K562 (cell line): ENCODE data around the gene NBEA. TPM values are rescaled to one million over a fixed set of nuclear protein-coding genes. Genes with fewer than 3 reads are reported as not detected.

Experiments used
- ATAC-seq: fragments of 200-7000 bp; cut with Tn5 transposase; 3 replicates; pipeline ENCODE4 v1.9.1; 2020; ENCODE audit warnings: moderate library complexity
- BruUV-seq: library from RNA; stranded (reverse); fragments of 400-500 nt; replicated peaks from 2 replicates; lab custom pipeline; 2021; lab: Mats Ljungman, UMichigan
- CTCF ChIA-PET: fragments of 300-600 bp; formaldehyde crosslinking; extraction: SDS; loops from one replicate; lab custom pipeline; 2021; ENCODE audit warnings: low intra/inter-chr PET ratio; lab: Yijun Ruan, JAX
- POLR2A ChIA-PET: fragments of 300-600, 350-650 bp; sonication (Branson Sonifier 250); formaldehyde crosslinking; extraction: SDS; loops from one replicate; lab custom pipeline; 2021; ENCODE audit warnings: antibody characterized with exemption, inconsistent platforms; lab: Yijun Ruan, JAX
- DNase-seq, 4 experiments: peaks; one replicate each; pipeline versions ENCODE4 v3.0.0 to v3.0.0-alpha.2; 2011 to 2018; ENCODE audit warnings: low spot score in 3 of 4, mixed read lengths in 3 of 4; ENCODE audit errors: extremely low read depth in 1 of 4
- FAIRE-seq: peaks from 2 replicates; lab custom pipeline; 2011; peaks lifted over from hg19 to GRCh38; lab: Jason Lieb, UNC
- H2AFZ ChIP-seq: 2 replicates; pipeline ENCODE4 v1.6.0; 2011; ENCODE audit warnings: low read depth, low read length, control low read depth, inconsistent platforms
- H3K27ac ChIP-seq: fragments of 200-600 bp; 3 replicates; pipeline ENCODE4 v1.8.0; 2011; ENCODE audit warnings: low read depth, mild to moderate bottlenecking, control low read depth, inconsistent platforms, low read length, moderate library complexity, mixed read lengths; ENCODE audit errors: extremely low read depth
- H3K27me3 ChIP-seq, 2 experiments: fragments of 300-600 bp in 1 of 2; 2 replicates in 1 of 2; 3 replicates in 1 of 2; pipeline versions ENCODE4 v1.6.0 to v1.8.0; 2011; ENCODE audit warnings: inconsistent platforms in 2 of 2, low read length in 2 of 2, mild to moderate bottlenecking in 1 of 2, mixed read lengths in 1 of 2, moderate library complexity in 1 of 2; ENCODE audit not compliant: control insufficient read depth in 2 of 2, insufficient read depth in 2 of 2
- H3K36me3 ChIP-seq: fragments of 300-600 bp; 3 replicates; pipeline ENCODE4 v1.8.0; 2011; ENCODE audit warnings: mild to moderate bottlenecking, low read length, inconsistent platforms; ENCODE audit not compliant: control insufficient read depth, insufficient read depth
- H3K4me1 ChIP-seq, 2 experiments: fragments of 200-600 bp in 1 of 2; replicated peaks in 1 of 2; 2 replicates in 1 of 2; 3 replicates in 1 of 2; pipeline versions ENCODE4 v1.5.1 to v1.8.0; 2011; ENCODE audit warnings: inconsistent platforms in 2 of 2, low read length in 2 of 2, mild to moderate bottlenecking in 1 of 2, mixed read lengths in 1 of 2, moderate library complexity in 1 of 2; ENCODE audit not compliant: control insufficient read depth in 2 of 2, insufficient read depth in 2 of 2
- H3K4me2 ChIP-seq: 2 replicates; pipeline ENCODE4 v1.6.1; 2011; ENCODE audit warnings: low read length, control low read depth, inconsistent platforms, mixed read lengths; ENCODE audit not compliant: insufficient read depth
- H3K4me3 ChIP-seq: fragments of 200-600 bp; sonication (generic), shearing (Covaris generic); 2 replicates; pipeline ENCODE4 v1.5.1; 2016; ENCODE audit warnings: control low read depth, inconsistent platforms
- H3K79me2 ChIP-seq: fragments of 200-600 bp; 3 replicates; pipeline ENCODE4 v1.8.0; 2011; ENCODE audit warnings: low read length, inconsistent platforms; ENCODE audit not compliant: control insufficient read depth, insufficient read depth
- H3K9ac ChIP-seq, 2 experiments: 2 replicates each; pipeline versions ENCODE4 v1.6.0 to v1.6.1; 2011; ENCODE audit warnings: low read depth in 2 of 2, low read length in 2 of 2, control low read depth in 1 of 2, inconsistent platforms in 1 of 2, mild to moderate bottlenecking in 1 of 2, mixed read lengths in 1 of 2; ENCODE audit not compliant: insufficient read depth in 1 of 2
- H3K9me1 ChIP-seq: one replicate; pipeline ENCODE4 v1.6.0; 2011; ENCODE audit warnings: inconsistent platforms, mild to moderate bottlenecking, low read length, moderate library complexity; ENCODE audit not compliant: control insufficient read depth, insufficient read depth
- H3K9me3 ChIP-seq: replicated peaks from 2 replicates; pipeline ENCODE4 v1.5.1; 2011; ENCODE audit warnings: low read depth, low read length, inconsistent platforms; ENCODE audit not compliant: control insufficient read depth, insufficient read depth
- H4K20me1 ChIP-seq: replicated peaks from 2 replicates; pipeline ENCODE4 v1.6.1; 2011; ENCODE audit warnings: low read length, inconsistent platforms, mixed read lengths; ENCODE audit not compliant: control insufficient read depth, insufficient read depth
- CCAR2 ChIP-seq: fragments of 200-400 bp; formaldehyde crosslinking; IDR thresholded peaks from 2 replicates; pipeline ENCODE4 v1.6.1; 2017; ENCODE audit warnings: mild to moderate bottlenecking, low read depth, low read length
- CEBPZ ChIP-seq: fragments of 150-350 bp; IDR thresholded peaks from 2 replicates; pipeline ENCODE4 v1.6.1; 2014; ENCODE audit warnings: low read depth, mild to moderate bottlenecking, low read length, borderline replicate concordance
- E2F4 ChIP-seq: sonication (generic); formaldehyde crosslinking; IDR thresholded peaks from 2 replicates; pipeline ENCODE4 v1.8.0; 2022; ENCODE audit warnings: mild to moderate bottlenecking, low read depth, missing genetic modification reagents
- EHMT2 ChIP-seq: fragments of 450-650 bp; IDR thresholded peaks from 2 replicates; pipeline ENCODE4 v1.6.1; 2018; ENCODE audit warnings: antibody characterized with exemption
- MEF2A ChIP-seq: IDR thresholded peaks from 2 replicates; pipeline ENCODE4 v1.6.1; 2011; ENCODE audit warnings: low read depth, mild to moderate bottlenecking, low read length, moderate library complexity; ENCODE audit not compliant: control insufficient read depth
- PTBP1 ChIP-seq: fragments of 200-400 bp; formaldehyde crosslinking; IDR thresholded peaks from 2 replicates; pipeline ENCODE4 v1.6.1; 2017; ENCODE audit warnings: low read depth, low read length
- SUPT5H ChIP-seq: fragments of 450-650 bp; IDR thresholded peaks from 2 replicates; pipeline ENCODE4 v1.6.1; 2016
- ZNF134 ChIP-seq: fragments of 250-450 bp; sonication (Bioruptor Pico); conservative IDR thresholded peaks from 2 replicates; pipeline ENCODE4 v1.4.0; 2020
- ZNF589 ChIP-seq: fragments of 200-800 bp; sonication (Bioruptor generic); IDR thresholded peaks from 2 replicates; pipeline ENCODE4 v1.6.1; 2016; ENCODE audit warnings: low read depth, missing genetic modification characterization, missing compliant biosample characterization
- in situ Hi-C: fragments of 300-500 bp; cut with MboI; formaldehyde crosslinking; loops from 4 replicates; pipeline ENCODE4 v1.15.0; 2018; ENCODE audit warnings: inconsistent platforms, mixed read lengths
- intact Hi-C: fragments of 100-400 bp; cut with micrococcal nuclease; formaldehyde crosslinking; loops from 2 replicates; pipeline ENCODE4 v1.14.2; 2022
- polyA plus RNA-seq, 8 experiments: library from polyadenylated mRNA; depleted of rRNA in 4 of 8; stranded (reverse) in 5 of 8; unstranded in 3 of 8; fragments of >200 nt; fragmentation: Nextera tagmentation in 2 of 8; fragmentation: Illumina TruSeq in 1 of 8; extraction: Ambion mirVana in 2 of 8; extraction: Trizol in 1 of 8; gene quantifications; 2 replicates each; pipeline versions ENCODE4 v1.2.1 to v1.2.3, GENCODE V29; 2011 to 2014; ENCODE audit warnings: inconsistent platforms in 1 of 8, missing spikeins in 1 of 8
- total RNA-seq, 7 experiments: library from RNA; depleted of rRNA in 6 of 7; stranded (reverse); fragments of >200 nt in 6 of 7; fragmentation: Illumina TruSeq in 2 of 7; extraction: Trizol in 2 of 7; gene quantifications; 2 replicates each; pipeline versions ENCODE4 v1.2.1 to v1.2.3, GENCODE V29; 2011 to 2021; ENCODE audit warnings: low replicate concordance in 1 of 7

NBEA gene
- total and polyA plus RNA-seq, 9 of the 15 experiments (the other 6 are each of a cell fraction or from before 2014, with no cell fraction given) = 0.03 to 0.94 (median 0.05) TPM; not detected in 2

- ChIA-PET CTCF (no interaction called here), POLR2A (no interaction called here)
- DNase-seq (no peak), ATAC-seq (no peak), FAIRE-seq (no peak)
- no peak overlapping the region for H3K4me3 ChIP-seq
- no peaks in the 10 kb centered on the region for H3K36me3 ChIP-seq
- H4K20me1 ChIP-seq = no peaks in the 10 kb centered on the region
- no peak overlapping the region for H3K4me2 ChIP-seq
- no peaks in the 10 kb centered on the region for H3K79me2 ChIP-seq
- H2AFZ ChIP-seq = no peak overlapping the region
- no peaks in the 10 kb centered on the region for H3K4me1 ChIP-seq
- no TSS peak for BruUV-seq
- in situ Hi-C loops (no loop called here), intact Hi-C loops (no loop called here)
- no peaks in the 10 kb centered on the region for H3K9me1 ChIP-seq
- H3K9me3 ChIP-seq = no peaks in the 10 kb centered on the region
- H3K27ac ChIP-seq = no peak overlapping the region
- H3K9ac ChIP-seq = no peak overlapping the region
- TF ChIP-seq ZNF134 (CRISPR knock-in tag) (no peak), CCAR2 (no peak), CEBPZ (no peak), SUPT5H (no peak), ZNF589 (CRISPR knock-in tag) (no peak), MEF2A (no peak), PTBP1 (no peak), EHMT2 (no peak), E2F4 (CRISPR knock-in tag) (no peak)
- H3K27me3 ChIP-seq = no peaks in the 10 kb centered on the region
Observed at GRCh38 chr13:35621989-35622388, 679.9 kb downstream of the NBEA start.
